HCT116 (cell line): Measurements from ENCODE around the gene GNB1L. TPM values are rescaled to one million over a fixed set of nuclear protein-coding genes. Genes with fewer than 3 reads are reported as not detected.

Experiments used
- ATAC-seq: fragments of 200-7000 bp; cut with Tn5 transposase; 2 replicates; pipeline ENCODE4 v1.9.1; 2020; ENCODE audit warnings: mild to moderate bottlenecking, moderate library complexity
- BruUV-seq: library from RNA; stranded (reverse); fragments of 400-500 nt; replicated peaks from 2 replicates; lab custom pipeline; 2021; lab: Mats Ljungman, UMichigan
- CTCF ChIA-PET: fragments of 300-600 bp; sonication (Branson Sonifier 250); formaldehyde crosslinking; loops from one replicate; lab custom pipeline; 2021; ENCODE audit warnings: antibody characterized with exemption; lab: Charles Lee
- POLR2A ChIA-PET: fragments of 300-600, 350-600 bp; sonication (Branson Sonifier 250); formaldehyde crosslinking; loops from one replicate; lab custom pipeline; 2021; ENCODE audit warnings: antibody characterized with exemption; lab: Charles Lee
- RAD21 ChIA-PET, 2 experiments: fragments of 300-600 bp; sonication (Branson Sonifier 250); formaldehyde crosslinking; loops; one replicate each; lab custom pipeline; 2023; ENCODE audit warnings: low total read pairs in 2 of 2; ENCODE audit not compliant: uncharacterized antibody in 2 of 2, unreplicated experiment in 2 of 2, low non-redundant PET in 1 of 2; lab: Charles Lee
- DNase-seq: peaks from one replicate; pipeline ENCODE4 v3.0.0-alpha.2; 2010; ENCODE audit warnings: low read depth, low spot score
- H2AFZ ChIP-seq: fragments of 200-600 bp; shearing (Covaris generic), sonication (generic); 2 replicates; pipeline ENCODE4 v1.6.1; 2017; ENCODE audit warnings: low read depth, mixed run types, mixed read lengths, antibody characterized with exemption, low read length; ENCODE audit not compliant: poor library complexity, severe bottlenecking
- H3K27ac ChIP-seq: 2 replicates; pipeline ENCODE4 v1.5.1; 2012; ENCODE audit warnings: low read depth, low read length
- H3K27me3 ChIP-seq: fragments of 200-600 bp; sonication (generic); 2 replicates; pipeline ENCODE4 v1.6.1; 2016; ENCODE audit warnings: mixed run types, low read length, mixed read lengths; ENCODE audit not compliant: insufficient read depth
- H3K36me3 ChIP-seq, 2 experiments: fragments of 200-500 bp in 1 of 2; fragments of 200-600 bp in 1 of 2; sonication (Bioruptor generic) in 1 of 2; sonication (generic) in 1 of 2; 2 replicates each; pipeline versions ENCODE4 v1.5.1 to v1.6.1; 2014 to 2016; ENCODE audit warnings: low read length in 2 of 2, inconsistent platforms in 1 of 2, mixed read lengths in 1 of 2, mixed run types in 1 of 2; ENCODE audit not compliant: insufficient read depth in 2 of 2, control insufficient read depth in 1 of 2
- H3K4me1 ChIP-seq, 2 experiments: fragments of 200-600 bp in 1 of 2; sonication (generic) in 1 of 2; 2 replicates each; pipeline versions ENCODE4 v1.5.1 to v1.6.1; 2012 to 2017; ENCODE audit warnings: low read length in 2 of 2, inconsistent platforms in 1 of 2, mild to moderate bottlenecking in 1 of 2, mixed read lengths in 1 of 2, mixed run types in 1 of 2, moderate library complexity in 1 of 2; ENCODE audit not compliant: insufficient read depth in 2 of 2, control insufficient read depth in 1 of 2
- H3K4me2 ChIP-seq: fragments of 200-600 bp; sonication (generic); 2 replicates; pipeline ENCODE4 v1.6.1; 2017; ENCODE audit warnings: mixed run types, low read length, mixed read lengths
- H3K4me3 ChIP-seq, 2 experiments: fragments of 200-600 bp in 1 of 2; sonication (generic) in 1 of 2; replicated peaks in 1 of 2; 2 replicates each; pipeline ENCODE4 v1.5.1; 2011 to 2016; ENCODE audit warnings: low read length in 2 of 2, control low read depth in 1 of 2, low read depth in 1 of 2, mild to moderate bottlenecking in 1 of 2, mixed read lengths in 1 of 2, mixed run types in 1 of 2
- H3K79me2 ChIP-seq: fragments of 200-600 bp; sonication (generic); 2 replicates; pipeline ENCODE4 v1.6.1; 2017; ENCODE audit warnings: mild to moderate bottlenecking, mixed run types, low read length, moderate library complexity, mixed read lengths; ENCODE audit not compliant: insufficient read depth
- H3K9ac ChIP-seq: fragments of 200-600 bp; sonication (generic); 2 replicates; pipeline ENCODE4 v1.6.1; 2016; ENCODE audit warnings: low read length, mixed read lengths
- H3K9me2 ChIP-seq: fragments of 200-600 bp; sonication (generic), shearing (Covaris generic); 2 replicates; pipeline ENCODE4 v1.6.1; 2017; ENCODE audit warnings: mixed run types, mild to moderate bottlenecking, moderate library complexity; ENCODE audit not compliant: insufficient read depth
- H3K9me3 ChIP-seq, 2 experiments: fragments of 200-500 bp in 1 of 2; fragments of 200-600 bp in 1 of 2; sonication (Bioruptor generic) in 1 of 2; sonication (generic) in 1 of 2; 2 replicates each; pipeline ENCODE4 v1.6.1; 2014 to 2017; ENCODE audit warnings: low read length in 2 of 2, mixed read lengths in 2 of 2, inconsistent platforms in 1 of 2, low read depth in 1 of 2, mild to moderate bottlenecking in 1 of 2, mixed run types in 1 of 2, moderate library complexity in 1 of 2; ENCODE audit not compliant: control insufficient read depth in 1 of 2, insufficient read depth in 1 of 2
- H4K20me1 ChIP-seq: fragments of 200-600 bp; sonication (generic), shearing (Covaris generic); 2 replicates; pipeline ENCODE4 v1.6.1; 2017; ENCODE audit warnings: mixed run types, mild to moderate bottlenecking, moderate library complexity; ENCODE audit not compliant: insufficient read depth
- ATF3 ChIP-seq: IDR thresholded peaks from 2 replicates; pipeline ENCODE4 v1.6.1; 2012
- CBX3 ChIP-seq: IDR thresholded peaks from 2 replicates; pipeline ENCODE4 v1.6.1; 2012; ENCODE audit warnings: low read depth
- CTCF ChIP-seq, 3 experiments: fragments of 200-600 bp in 1 of 3; sonication (generic) in 1 of 3; IDR thresholded peaks in 2 of 3; conservative IDR thresholded peaks in 1 of 3; 2 replicates each; pipeline ENCODE4 v1.5.1; 2012 to 2017; ENCODE audit warnings: low read depth in 2 of 3, low read length in 2 of 3, antibody characterized with exemption in 1 of 3, borderline replicate concordance in 1 of 3, control low read depth in 1 of 3, mild to moderate bottlenecking in 1 of 3, mixed read lengths in 1 of 3, mixed run types in 1 of 3, moderate library complexity in 1 of 3; ENCODE audit not compliant: insufficient read depth in 1 of 3
- EGR1 ChIP-seq: IDR thresholded peaks from 2 replicates; pipeline ENCODE4 v1.6.1; 2012; ENCODE audit warnings: low read depth
- ELF1 ChIP-seq: IDR thresholded peaks from 2 replicates; pipeline ENCODE4 v1.6.1; 2012; ENCODE audit warnings: low read depth, borderline replicate concordance
- EZH2 ChIP-seq: fragments of 200-600 bp; sonication (generic); IDR thresholded peaks from 2 replicates; pipeline ENCODE4 v1.6.1; 2017; ENCODE audit warnings: antibody characterized with exemption, mixed run types
- EZH2phosphoT487 ChIP-seq: fragments of 200-600 bp; IDR thresholded peaks from 2 replicates; pipeline ENCODE4 v1.6.1; 2018; ENCODE audit warnings: antibody characterized with exemption, borderline replicate concordance
- FOSL1 ChIP-seq: IDR thresholded peaks from 2 replicates; pipeline ENCODE4 v1.6.1; 2012; ENCODE audit warnings: low read depth
- JUND ChIP-seq: IDR thresholded peaks from 2 replicates; pipeline ENCODE4 v1.6.1; 2012
- MAX ChIP-seq: IDR thresholded peaks from 2 replicates; pipeline ENCODE4 v1.6.1; 2012
- POLR2AphosphoS5 ChIP-seq: IDR thresholded peaks from 2 replicates; pipeline ENCODE4 v1.6.1; 2011; ENCODE audit warnings: mild to moderate bottlenecking, low read depth, low read length, moderate library complexity
- RAD21 ChIP-seq: IDR thresholded peaks from 2 replicates; pipeline ENCODE4 v1.6.1; 2012; ENCODE audit warnings: low read depth, mild to moderate bottlenecking
- SIN3A ChIP-seq: IDR thresholded peaks from 2 replicates; pipeline ENCODE4 v1.6.1; 2012; ENCODE audit warnings: low read depth
- SRF ChIP-seq: IDR thresholded peaks from 2 replicates; pipeline ENCODE4 v1.6.1; 2012; ENCODE audit warnings: low read depth
- TCF7L2 ChIP-seq: IDR thresholded peaks from 2 replicates; pipeline ENCODE4 v1.7.0; 2011; ENCODE audit warnings: borderline replicate concordance, inconsistent platforms; ENCODE audit not compliant: insufficient read depth, insufficient read length; ENCODE audit errors: extremely low read depth
- YY1 ChIP-seq: IDR thresholded peaks from 2 replicates; pipeline ENCODE4 v1.6.1; 2011; ENCODE audit warnings: low read length, low read depth, moderate library complexity, mild to moderate bottlenecking; ENCODE audit not compliant: insufficient replicate concordance; ENCODE audit errors: extremely low read depth
- ZBTB33 ChIP-seq: IDR thresholded peaks from 2 replicates; pipeline ENCODE4 v1.6.1; 2011; ENCODE audit warnings: mild to moderate bottlenecking, low read length, moderate library complexity; ENCODE audit not compliant: insufficient replicate concordance; ENCODE audit errors: extremely low read depth
- ZNF274 ChIP-seq: fragments of 200-500 bp; sonication (Bioruptor generic); IDR thresholded peaks from 2 replicates; pipeline ENCODE4 v1.6.1; 2014; ENCODE audit warnings: mild to moderate bottlenecking, low read depth, low read length, inconsistent platforms
- intact Hi-C: fragments of 100-400 bp; cut with micrococcal nuclease; formaldehyde crosslinking; loops from 2 replicates; pipeline ENCODE4 v1.10.0; 2022
- total RNA-seq: library from RNA; stranded (reverse); gene quantifications from one replicate; pipeline ENCODE4 v1.2.1, GENCODE V29; 2021; ENCODE audit not compliant: unreplicated experiment

The GNB1L gene
- total RNA-seq, 1 experiment from 2014 or later: 12.1 TPM

- no peaks in the 10 kb centered on the region for H3K27me3 ChIP-seq
- no peak overlapping the region for H2AFZ ChIP-seq
- CTCF ChIA-PET: interaction anchor here (2.2 kb wide), 1 partner anchor 43 kb away, joined by 8 read pairs; no protein-coding TSS in a partner anchor
- RAD21 ChIA-PET: no interaction called here
- no peak overlapping the region for H3K4me2 ChIP-seq
- no peak overlapping the region for H3K4me3 ChIP-seq
- H4K20me1 ChIP-seq: no peaks in the 10 kb centered on the region
- H3K79me2 ChIP-seq: peaks cover 14% of the 10 kb centered on the region; the same call in 1 of the 2 replicates
- POLR2A ChIA-PET: no interaction called here
- H3K9me3 ChIP-seq: no peaks in the 10 kb centered on the region
- DNase-seq (no peak), ATAC-seq (no peak)
- H3K9me2 ChIP-seq: no peaks in the 10 kb centered on the region
- H3K9ac ChIP-seq: no peak overlapping the region
- intact Hi-C loops: no loop called here
- no peak overlapping the region for H3K27ac ChIP-seq
- H3K4me1 ChIP-seq: no peaks in the 10 kb centered on the region
- no peaks in the 10 kb centered on the region for H3K36me3 ChIP-seq
- no TSS peak for BruUV-seq
- TF ChIP-seq ATF3 (no peak), RAD21 (no peak), EGR1 (no peak), TCF7L2 (no peak), JUND (no peak), YY1 (no peak), ELF1 (no peak), ZNF274 (no peak), CTCF (IDR thresholded peaks at IDR 0.05 in 2 of 3, conservative IDR thresholded peaks at IDR 0.05 in 1 of 3; ENCODE audit: borderline replicate concordance in 1 of 3, insufficient read depth in 1 of 3, low read depth in 2 of 3, low read length in 2 of 3) (no peak), SIN3A (no peak), FOSL1 (no peak), EZH2 (no peak), ZBTB33 (no peak), POLR2AphosphoS5 (no peak), MAX (no peak), SRF (no peak), CBX3 (no peak), EZH2phosphoT487 (no peak)
Observed at GRCh38 chr22:19773470-19774040, 81.1 kb downstream of the GNB1L start.
